Mesothelial cell of epicardium (in vitro differentiated cells): ENCODE measurements around the gene CPLX3. TPM values are rescaled to one million over a fixed set of nuclear protein-coding genes. Genes with fewer than 3 reads are reported as not detected.

Experiments
- DNase-seq, 2 experiments: peaks; one replicate each; pipeline ENCODE4 v3.0.0; 2021; ENCODE audit warnings: low spot score in 2 of 2; ENCODE audit not compliant: unreplicated experiment in 2 of 2
- H3K27ac Mint-ChIP-seq: 2 replicates; pipeline ENCODE4 v1.8.0; 2021; ENCODE audit warnings: mixed read lengths
- H3K27me3 Mint-ChIP-seq: 2 replicates; pipeline ENCODE4 v1.8.0; 2021; ENCODE audit warnings: low read depth, mixed read lengths
- H3K36me3 Mint-ChIP-seq: 2 replicates; pipeline ENCODE4 v1.8.0; 2021; ENCODE audit warnings: mixed read lengths
- H3K4me1 Mint-ChIP-seq: 2 replicates; pipeline ENCODE4 v1.8.0; 2021; ENCODE audit warnings: mixed read lengths
- H3K4me3 Mint-ChIP-seq: 2 replicates; pipeline ENCODE4 v1.8.0; 2021; ENCODE audit warnings: mild to moderate bottlenecking, moderate library complexity, mixed read lengths
- H3K9me3 Mint-ChIP-seq: 2 replicates; pipeline ENCODE4 v1.8.0; 2021; ENCODE audit warnings: mixed read lengths
- CTCF ChIP-seq: fragments of 200-600 bp; sonication (generic); IDR thresholded peaks from one replicate; pipeline ENCODE4 v1.5.0; 2021; ENCODE audit warnings: antibody characterized with exemption; ENCODE audit not compliant: unreplicated experiment
- total RNA-seq: library from RNA; stranded (reverse); gene quantifications from 3 replicates; pipeline ENCODE4 v1.2.1, GENCODE V29; 2021

Gene CPLX3
- total RNA-seq, 1 donor from 2014 or later, result not detected

- Mint-ChIP-seq H3K27me3 (no peaks in the 10 kb centered on the region), H3K27ac (no peak overlapping the region), H3K4me1 (peaks cover 13% of the 10 kb centered on the region), H3K9me3 (no peaks in the 10 kb centered on the region), H3K4me3 (no peak overlapping the region), H3K36me3 (no peaks in the 10 kb centered on the region)
- DNase-seq, result no peak
- no peak for TF ChIP-seq CTCF
Observed at GRCh38 chr15:74794248-74794969, 32.0 kb upstream of the CPLX3 start.

GRCh38 chr15:74794970-74795349, 31.5 kb upstream of the CPLX3 start:
- Mint-ChIP-seq H3K27me3 (no peaks in the 10 kb centered on the region), H3K4me3 (no peak overlapping the region), H3K36me3 (no peaks in the 10 kb centered on the region), H3K27ac (no peak overlapping the region), H3K4me1 (peaks cover 9% of the 10 kb centered on the region), H3K9me3 (no peaks in the 10 kb centered on the region)
- TF ChIP-seq CTCF, result no peak
- no peak for DNase-seq

- no peak overlapping the region for H3K27ac Mint-ChIP-seq
- DNase-seq, result no peak
- no peak for TF ChIP-seq CTCF
- H3K9me3 Mint-ChIP-seq, result no peaks in the 10 kb centered on the region
- no peaks in the 10 kb centered on the region for H3K36me3 Mint-ChIP-seq
- no peak overlapping the region for H3K4me3 Mint-ChIP-seq
- H3K4me1 Mint-ChIP-seq, result peaks cover 6% of the 10 kb centered on the region
- H3K27me3 Mint-ChIP-seq, result no peaks in the 10 kb centered on the region
Observed at GRCh38 chr15:74795966-74796625, 30.3 kb upstream of the CPLX3 start.

GRCh38 chr15:74798388-74799254, 27.8 kb upstream of the CPLX3 start:
- no peak for TF ChIP-seq CTCF
- H3K27ac Mint-ChIP-seq, result peak overlapping the region; percentile 36
- no peaks in the 10 kb centered on the region for H3K9me3 Mint-ChIP-seq
- peaks cover 3% of the 10 kb centered on the region for H3K36me3 Mint-ChIP-seq
- no peaks in the 10 kb centered on the region for H3K4me1 Mint-ChIP-seq
- DNase-seq, result no peak
- H3K27me3 Mint-ChIP-seq, result no peaks in the 10 kb centered on the region
- H3K4me3 Mint-ChIP-seq, result no peak overlapping the region

GRCh38 chr15:74799255-74799855, 27.1 kb upstream of the CPLX3 start:
- H3K9me3 Mint-ChIP-seq, result no peaks in the 10 kb centered on the region
- peak overlapping the region; percentile 36 for H3K27ac Mint-ChIP-seq
- H3K36me3 Mint-ChIP-seq, result peaks cover 8% of the 10 kb centered on the region
- H3K27me3 Mint-ChIP-seq, result no peaks in the 10 kb centered on the region
- no peak for DNase-seq
- no peaks in the 10 kb centered on the region for H3K4me1 Mint-ChIP-seq
- TF ChIP-seq CTCF, result no peak
- no peak overlapping the region for H3K4me3 Mint-ChIP-seq
